ENCODE measurements around the gene AGGF1.
"Not testable (repeated sequence)": the region's sequence is repeated elsewhere in the genome, so short reads cannot be mapped to it uniquely, and the experiment has no call there.

Gene AGGF1

GRCh38 chr5:77087484-77088261 is 57.5 kb downstream of the AGGF1 start:
- DNase-seq, result no peak

- DNase-seq, result no peak
These were observed 65.0 kb downstream of the AGGF1 start for GRCh38 chr5:77095189-77095588.

- no peak for DNase-seq
These were observed 71.1 kb downstream of the AGGF1 start for GRCh38 chr5:77101298-77101697.

- DNase-seq, result no peak
These were observed 72.3 kb downstream of the AGGF1 start for GRCh38 chr5:77102549-77102948.

GRCh38 chr5:77103457-77103856 is 73.3 kb downstream of the AGGF1 start:
- DNase-seq, result no peak

- DNase-seq, result no peak
These were observed 74.6 kb downstream of the AGGF1 start for GRCh38 chr5:77104813-77105212.

- DNase-seq, result not testable (repeated sequence)
These were observed 76.8 kb downstream of the AGGF1 start for GRCh38 chr5:77107035-77107434.
